HEK293T (cell line): Measurements from ENCODE around the gene PTCRA.

ENCODE experiments used
- BHLHE40 ChIP-seq: fragments of 450-650 bp; IDR thresholded peaks from 2 replicates; pipeline ENCODE4 v1.6.1; 2016; ENCODE audit warnings: mild to moderate bottlenecking, moderate library complexity, borderline replicate concordance
- FOXM1 ChIP-seq: fragments of 450-650 bp; IDR thresholded peaks from 2 replicates; pipeline ENCODE4 v1.6.1; 2017; ENCODE audit warnings: mild to moderate bottlenecking, borderline replicate concordance

DNA sequence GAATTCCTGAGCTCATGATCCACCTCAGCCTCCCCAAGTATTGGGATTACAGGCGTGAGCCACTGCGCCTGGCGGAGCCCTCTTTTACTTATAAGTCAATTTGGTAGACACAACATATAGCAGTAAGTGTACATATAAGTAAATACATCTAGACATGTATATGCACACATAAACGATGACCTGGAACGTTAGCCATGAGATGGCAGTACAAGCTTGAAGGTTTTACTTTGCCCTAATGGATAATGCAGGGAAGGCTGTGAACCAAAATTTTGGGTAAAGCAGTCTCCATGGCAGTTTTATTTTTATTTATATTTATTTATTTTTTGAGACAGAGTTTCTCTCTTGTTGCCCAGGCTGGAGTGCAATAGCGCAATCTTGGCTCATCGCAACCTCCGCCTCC lies 42.3 kb downstream of the PTCRA start:
- TF ChIP-seq BHLHE40 (no peak), FOXM1 (no peak)
